ENCODE results near the gene KIDINS220. TPM values are rescaled to one million over a fixed set of nuclear protein-coding genes. Genes with fewer than 3 reads are reported as not detected.

The KIDINS220 gene
- polyA plus RNA-seq, 2 of the 4 experiments (the other 2 are of a cell fraction) = 16.4 to 45.9 TPM

- H3K4me3 ChIP-seq = peak overlapping the region; percentile 87
- ChIA-PET CTCF (interaction anchor here (1.1 to 1.8 kb wide), 7 partner anchors 14 to 1588 kb away, joined by 3 to 10 read pairs (median 5); no protein-coding TSS in a partner anchor), POLR2A (interaction anchor here (0.8 to 1.1 kb wide), 2 partner anchors 8 to 1258 kb away, joined by 3 read pairs; no protein-coding TSS in a partner anchor)
- H3K9me3 ChIP-seq = no peaks in the 10 kb centered on the region
- FAIRE-seq (no peak), ATAC-seq (peak; percentile 16 to 29), DNase-seq (ENCODE audit: low read depth in 1 of 2, low spot score in 1 of 2) (peak; percentile 38 to 63)
- peak overlapping the region; percentile 88 to 96 for H3K27ac ChIP-seq
- H3K4me1 ChIP-seq = 0 out of 3 replicates have a peak, but pooled peaks cover 3% of the 10 kb centered on the region
- 2% methylated on average over 37 of the region's 87 CpGs for WGBS (ENCODE audit: missing lambda C conversion rate)
- peak overlapping the region; percentile 76 for H3K4me2 ChIP-seq
- TF ChIP-seq MAFK (IDR thresholded peaks at IDR 0.05; ENCODE audit: partially characterized antibody) = no peak
- TF ChIP-seq PHF8 (IDR thresholded peaks at IDR 0.05; ENCODE audit: borderline replicate concordance, low read depth) = 0 out of 2 replicates have a peak, but pooled peaks have one; percentile 38
- TF ChIP-seq POLR2AphosphoS2 (conservative IDR thresholded peaks at IDR 0.05; ENCODE audit: low read length) = peak; percentile 80; the same call in 1 of the 2 replicates
- no peak for TF ChIP-seq KDM5A (IDR thresholded peaks at IDR 0.05)
- TF ChIP-seq ZNF302 (CRISPR knock-in tag; IDR thresholded peaks at IDR 0.05) = no peak
- no peak for TF ChIP-seq SMC3 (IDR thresholded peaks at IDR 0.05)
- TF ChIP-seq MAX (IDR thresholded peaks at IDR 0.05) = peak; percentile 99
- TF ChIP-seq CHD4 (IDR thresholded peaks at IDR 0.05; ENCODE audit: borderline replicate concordance) = no peak
- TF ChIP-seq KDM1A (IDR thresholded peaks at IDR 0.05; ENCODE audit: low read depth) = no peak
- no peak for TF ChIP-seq CHD2 (IDR thresholded peaks at IDR 0.05; ENCODE audit: low read length, partially characterized antibody)
- TF ChIP-seq USF2 (IDR thresholded peaks at IDR 0.05) = peak; percentile 53
- TF ChIP-seq MYC (IDR thresholded peaks at IDR 0.05; ENCODE audit: borderline replicate concordance, low read length) = no peak
- TF ChIP-seq CBX8 (IDR thresholded peaks at IDR 0.05) = no peak
- TF ChIP-seq HMGXB4 (CRISPR knock-in tag; IDR thresholded peaks at IDR 0.05; ENCODE audit: borderline replicate concordance) = 0 out of 2 replicates have a peak, but pooled peaks have one; percentile 30
- no peak for TF ChIP-seq ZC3H11A (IDR thresholded peaks at IDR 0.05)
- TF ChIP-seq ZFP36 (IDR thresholded peaks at IDR 0.05; ENCODE audit: borderline replicate concordance, partially characterized antibody) = no peak
- TF ChIP-seq FOSB (CRISPR knock-in tag; IDR thresholded peaks at IDR 0.05) = peak; percentile 75; the same call in 1 of the 2 replicates
- no peak for TF ChIP-seq CEBPB (IDR thresholded peaks at IDR 0.05)
- no peak for TF ChIP-seq EHMT2 (IDR thresholded peaks at IDR 0.05; ENCODE audit: low read depth)
- TF ChIP-seq RNF2 (IDR thresholded peaks at IDR 0.05; ENCODE audit: borderline replicate concordance, low read depth) = no peak; the same call in none of the 2 replicates
- no peak; the same call in 1 of the 2 replicates for TF ChIP-seq RARB (CRISPR knock-in tag; IDR thresholded peaks at IDR 0.05)
- TF ChIP-seq EHF (CRISPR knock-in tag; IDR thresholded peaks at IDR 0.05) = no peak
- TF ChIP-seq POLR2A (IDR thresholded peaks at IDR 0.05; ENCODE audit: low read length) = peak; percentile 53; the same call in 1 of the 2 replicates
- no peak for TF ChIP-seq REST (IDR thresholded peaks at IDR 0.05)
- TF ChIP-seq ATOH8 (CRISPR knock-in tag; IDR thresholded peaks at IDR 0.05; ENCODE audit: low read depth) = no peak
- no peak for TF ChIP-seq HOXB5 (CRISPR knock-in tag; IDR thresholded peaks at IDR 0.05)
- TF ChIP-seq NFE2L2 (conservative IDR thresholded peaks at IDR 0.05; ENCODE audit: low read length) = no peak
- no peak for TF ChIP-seq CTCF (IDR thresholded peaks at IDR 0.05)
- no peak for TF ChIP-seq HEYL (CRISPR knock-in tag; IDR thresholded peaks at IDR 0.05)
- TF ChIP-seq HDAC2 (IDR thresholded peaks at IDR 0.05) = no peak
- no peak for TF ChIP-seq RFX5 (IDR thresholded peaks at IDR 0.05)
Measured at GRCh38 chr2:8684878-8685696, 152.3 kb downstream of the KIDINS220 start.
